ENCODE data around the gene MALSU1.
A peak's percentile ranks its signal among the peaks of the same experiment; 100 is the strongest.

The MALSU1 gene

GRCh38 chr7:23298885-23299769, at the start of gene MALSU1:
Gene MALSU1, plus strand, starts transcription at chr7:23299339. Its CDS starts 14 bp downstream, at chr7:23299353.
- Histone ChIP-seq H3K4me3 (peak within 1 kb of the TSS; percentile 76), H3K27ac (peak within 1 kb of the TSS; percentile 53 to 82)
- TF ChIP-seq, protein P1, sequence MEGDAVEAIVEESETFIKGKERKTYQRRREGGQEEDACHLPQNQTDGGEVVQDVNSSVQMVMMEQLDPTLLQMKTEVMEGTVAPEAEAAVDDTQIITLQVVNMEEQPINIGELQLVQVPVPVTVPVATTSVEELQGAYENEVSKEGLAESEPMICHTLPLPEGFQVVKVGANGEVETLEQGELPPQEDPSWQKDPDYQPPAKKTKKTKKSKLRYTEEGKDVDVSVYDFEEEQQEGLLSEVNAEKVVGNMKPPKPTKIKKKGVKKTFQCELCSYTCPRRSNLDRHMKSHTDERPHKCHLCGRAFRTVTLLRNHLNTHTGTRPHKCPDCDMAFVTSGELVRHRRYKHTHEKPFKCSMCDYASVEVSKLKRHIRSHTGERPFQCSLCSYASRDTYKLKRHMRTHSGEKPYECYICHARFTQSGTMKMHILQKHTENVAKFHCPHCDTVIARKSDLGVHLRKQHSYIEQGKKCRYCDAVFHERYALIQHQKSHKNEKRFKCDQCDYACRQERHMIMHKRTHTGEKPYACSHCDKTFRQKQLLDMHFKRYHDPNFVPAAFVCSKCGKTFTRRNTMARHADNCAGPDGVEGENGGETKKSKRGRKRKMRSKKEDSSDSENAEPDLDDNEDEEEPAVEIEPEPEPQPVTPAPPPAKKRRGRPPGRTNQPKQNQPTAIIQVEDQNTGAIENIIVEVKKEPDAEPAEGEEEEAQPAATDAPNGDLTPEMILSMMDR (IDR thresholded peaks at IDR 0.05) = no peak
- DNase-seq (ENCODE audit: low spot score) = peak; percentile 97

DNA sequence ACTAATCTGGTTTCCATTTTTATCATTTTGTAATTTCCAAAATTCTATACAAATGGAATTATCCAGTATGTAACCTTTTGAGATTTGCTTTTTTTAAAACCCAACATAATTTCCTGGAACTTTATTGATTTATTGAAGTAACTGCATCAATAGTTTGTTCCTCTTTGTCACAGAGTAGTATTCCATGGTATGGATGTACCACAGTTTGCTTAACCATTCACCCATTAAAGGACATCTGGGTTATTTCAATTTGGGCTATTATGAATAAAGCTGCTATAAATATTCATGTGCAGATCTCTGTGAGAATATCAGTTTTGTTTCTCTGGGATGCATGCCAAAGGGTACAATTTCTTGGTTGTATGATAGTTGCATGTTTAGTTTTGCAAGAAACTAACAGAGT, 49.7 kb upstream of the MALSU1 start:
- TF ChIP-seq, protein P1 (IDR thresholded peaks at IDR 0.05) = no peak

GRCh38 chr7:23254051-23254681, 45.0 kb upstream of the MALSU1 start:
- no peak overlapping the region for H3K27ac ChIP-seq
- H3K4me3 ChIP-seq = no peak overlapping the region
- no peak for DNase-seq (ENCODE audit: low spot score)
- TF ChIP-seq, protein P1 (IDR thresholded peaks at IDR 0.05) = no peak

More for the DNA sequence above, 49.7 kb upstream of the MALSU1 start:
- H3K27ac ChIP-seq = no peak overlapping the region
- DNase-seq (ENCODE audit: low spot score) = no peak
- H3K4me3 ChIP-seq = no peak overlapping the region

DNA sequence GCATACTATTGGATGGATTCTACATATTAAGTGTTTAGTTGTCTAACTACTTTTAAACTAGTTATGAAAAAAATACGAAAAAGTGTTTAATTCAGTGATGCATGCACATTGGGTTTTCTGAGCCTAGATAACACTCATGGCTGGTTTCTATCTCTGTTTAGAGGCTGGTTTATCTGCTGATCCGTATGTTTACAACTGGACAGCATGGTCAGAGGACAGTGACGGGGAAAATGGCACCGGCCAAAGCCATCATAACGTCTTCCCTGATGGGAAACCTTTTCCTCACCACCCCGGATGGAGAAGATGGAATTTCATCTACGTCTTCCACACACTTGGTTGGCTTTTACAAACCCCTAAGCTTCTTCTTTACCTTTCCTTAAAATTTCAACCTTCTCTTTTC, 42.4 kb upstream of the MALSU1 start:
- DNase-seq (ENCODE audit: low spot score) = no peak
- TF ChIP-seq, protein P1 (IDR thresholded peaks at IDR 0.05) = no peak
- H3K4me3 ChIP-seq = no peak overlapping the region
- no peak overlapping the region for H3K27ac ChIP-seq

DNA sequence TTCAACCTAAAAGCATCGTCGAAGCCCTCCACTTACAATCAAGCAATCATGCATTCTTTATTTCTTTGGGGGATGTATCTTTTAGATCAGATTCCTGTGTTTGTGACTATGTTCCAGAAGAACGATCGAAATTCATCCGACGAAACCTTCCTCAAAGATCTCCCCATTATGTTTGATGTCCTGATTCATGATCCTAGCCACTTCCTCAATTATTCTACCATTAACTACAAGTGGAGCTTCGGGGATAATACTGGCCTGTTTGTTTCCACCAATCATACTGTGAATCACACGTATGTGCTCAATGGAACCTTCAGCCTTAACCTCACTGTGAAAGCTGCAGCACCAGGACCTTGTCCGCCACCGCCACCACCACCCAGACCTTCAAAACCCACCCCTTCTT, 38.8 kb upstream of the MALSU1 start:
- Histone ChIP-seq H3K27ac (no peak overlapping the region), H3K4me3 (no peak overlapping the region)
- DNase-seq (ENCODE audit: low spot score) = no peak
- TF ChIP-seq, protein P1 (IDR thresholded peaks at IDR 0.05) = no peak

DNA sequence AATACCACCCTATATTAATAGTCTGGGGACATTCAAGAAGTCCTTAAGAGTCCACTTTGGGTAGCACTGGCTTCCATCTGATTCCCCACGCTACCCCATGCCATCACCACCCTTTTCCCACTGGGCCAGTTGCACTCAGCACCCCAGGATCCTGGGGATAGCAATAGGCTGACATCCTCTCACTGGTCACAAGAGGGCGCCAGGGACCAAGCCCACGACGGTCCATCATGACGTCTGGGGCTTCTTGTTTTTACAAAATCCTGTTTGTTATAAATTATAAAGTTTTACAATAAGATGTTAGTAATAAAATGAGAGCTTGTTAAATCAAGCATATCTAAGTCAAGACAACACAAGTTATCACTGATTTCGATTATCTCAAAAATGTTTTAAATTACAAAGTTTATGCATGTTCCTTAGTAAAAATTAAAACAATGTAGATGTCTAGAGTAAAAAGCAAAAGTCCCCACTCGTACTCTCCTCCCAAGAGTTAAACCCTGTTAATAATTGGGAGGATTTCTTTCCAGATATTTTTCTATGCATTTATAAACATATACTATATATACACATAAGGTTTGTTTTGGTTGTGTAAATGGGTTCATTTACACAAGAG, 37.2 kb upstream of the MALSU1 start:
- Histone ChIP-seq H3K27ac (no peak overlapping the region), H3K4me3 (no peak overlapping the region)
- TF ChIP-seq, protein P1 (IDR thresholded peaks at IDR 0.05) = peak; percentile 69
- no peak for DNase-seq (ENCODE audit: low spot score)

Measured in coronary artery (tissue), 2 donors.